ENCODE data around the gene CDH5. TPM values are rescaled to one million over a fixed set of nuclear protein-coding genes. Genes with fewer than 3 reads are reported as not detected.

Gene CDH5
- total and polyA plus RNA-seq, 2 donors (not counting 3 experiments of a cell fraction or from before 2014, with no cell fraction given), result 765 to 815 TPM

DNA sequence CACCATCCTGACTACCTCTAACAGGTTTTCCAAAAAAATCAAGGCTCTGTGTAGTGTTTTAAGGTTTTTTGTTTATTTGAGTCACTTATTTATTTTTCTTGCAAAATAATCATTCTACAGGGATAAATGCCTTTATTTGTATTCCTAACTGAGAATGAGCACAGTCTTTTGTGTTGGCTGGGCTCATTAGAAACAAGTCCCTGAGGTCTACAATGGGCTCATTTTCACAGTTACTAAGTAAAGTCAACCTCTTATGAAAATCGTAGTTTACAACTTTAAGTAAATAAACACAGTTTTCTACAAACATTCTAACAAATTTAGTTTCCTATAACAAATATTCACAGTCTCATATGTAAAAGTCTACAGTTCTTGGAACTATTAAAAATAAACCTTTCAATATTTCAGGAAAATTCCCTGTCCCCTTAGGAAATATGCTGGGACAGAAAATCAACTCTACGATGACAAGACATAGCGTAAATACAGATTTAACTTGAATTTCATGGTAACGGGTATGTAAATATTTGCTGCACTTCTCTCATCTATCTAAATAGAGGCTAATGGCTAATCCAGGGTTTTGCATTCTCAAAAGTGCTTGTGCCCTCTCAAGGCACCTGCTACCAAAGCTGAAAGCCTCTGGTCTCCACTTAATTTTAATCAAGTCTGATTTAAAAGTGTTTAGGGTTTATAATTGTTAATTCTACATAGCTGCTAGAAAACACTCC, 31.5 kb upstream of the CDH5 start:
- dilution Hi-C loops (cut with MboI; ENCODE audit: extremely low pct_ligation_motif_present, low sequenced_read_pairs), result no loop called here
- Histone ChIP-seq H4K20me1 (replicated peaks; ENCODE audit: control insufficient read depth, extremely low read depth, insufficient read depth, low read length) (no peaks in the 10 kb centered on the region), H3K79me2 (ENCODE audit: control insufficient read depth, insufficient read depth, low read length) (no peaks in the 10 kb centered on the region), H2AFZ (ENCODE audit: low read depth, low read length) (no peak overlapping the region), H3K27me3 (ENCODE audit: control insufficient read depth in 2 of 2, insufficient read depth in 2 of 2, low read length in 2 of 2) (peaks cover 10 to 12% of the 10 kb centered on the region in 2 experiments), H3K9ac (replicated peaks; ENCODE audit: extremely low read depth, insufficient read depth, low read length) (no peak overlapping the region), H3K27ac (ENCODE audit: insufficient read depth, low read depth, low read length) (no peak overlapping the region), H3K4me2 (ENCODE audit: insufficient read depth, low read length) (no peak overlapping the region), H3K9me1 (replicated peaks; ENCODE audit: control insufficient read depth, extremely low read depth, insufficient read depth, low read length) (no peaks in the 10 kb centered on the region), H3K9me3 (replicated peaks; ENCODE audit: control insufficient read depth, insufficient read depth, low read length) (no peaks in the 10 kb centered on the region), H3K4me1 (ENCODE audit: control insufficient read depth, extremely low read depth, insufficient read depth, low read length) (no peaks in the 10 kb centered on the region), H3K36me3 (ENCODE audit: control insufficient read depth in 2 of 2, extremely low read depth in 1 of 2, insufficient read depth in 2 of 2, low read length in 2 of 2) (no peaks in the 10 kb centered on the region), H3K4me3 (replicated peaks in 1 of 3; ENCODE audit: insufficient read depth in 1 of 3, low read depth in 1 of 3, low read length in 3 of 3) (no peak overlapping the region)
- DNase-seq (ENCODE audit: low read depth, low spot score) (no peak), FAIRE-seq (no peak)
- ChIA-PET POLR2A (no interaction called here), CTCF (interaction anchor here (0.8 to 2.3 kb wide), 4 partner anchors 8 to 64 kb away, joined by 3 to 12 read pairs (median 3); no protein-coding TSS in a partner anchor)
- TF ChIP-seq POLR2A (IDR thresholded peaks at IDR 0.05; ENCODE audit: low read depth, low read length), result no peak
- TF ChIP-seq CTCF (IDR thresholded peaks at IDR 0.05; ENCODE audit: extremely low read depth in 1 of 2, insufficient read depth in 1 of 2, low read depth in 1 of 2, low read length in 2 of 2), result no peak
- TF ChIP-seq POLR2AphosphoS5 (IDR thresholded peaks at IDR 0.05; ENCODE audit: insufficient read depth, low read depth, low read length), result no peak
- no peak for TF ChIP-seq MYC (IDR thresholded peaks at IDR 0.05; ENCODE audit: low read depth, low read length)
- no peak for TF ChIP-seq MAX (IDR thresholded peaks at IDR 0.05; ENCODE audit: insufficient read depth, insufficient read length)
- no peak for TF ChIP-seq JUN (IDR thresholded peaks at IDR 0.05; ENCODE audit: borderline replicate concordance, insufficient read depth, insufficient read length, low read depth)
- TF ChIP-seq FOS (IDR thresholded peaks at IDR 0.05; ENCODE audit: borderline replicate concordance, insufficient read depth, low read length), result no peak
- no peak for TF ChIP-seq GATA2 (IDR thresholded peaks at IDR 0.05; ENCODE audit: insufficient read depth, insufficient read length, low read depth, low read length)
- TF ChIP-seq EZH2 (IDR thresholded peaks at IDR 0.05; ENCODE audit: borderline replicate concordance, low read depth, low read length, severe bottlenecking), result no peak
- intact Hi-C loops (cut with micrococcal nuclease), result no loop called here
- no TSS peak for BruUV-seq (replicated peaks)

Measured in endothelial cell of umbilical vein (primary cell).